Measurements from ENCODE around the gene FANCG. TPM values are rescaled to one million over a fixed set of nuclear protein-coding genes. Genes with fewer than 3 reads are reported as not detected.

FANCG gene
- total and polyA plus RNA-seq, 2 of the 8 experiments (the other 6 are each of a cell fraction or from before 2014, with no cell fraction given): 66.6 to 87.1 TPM

- no peak for TF ChIP-seq CBX8 (IDR thresholded peaks at IDR 0.05; ENCODE audit: borderline replicate concordance, low read depth, low read length)
- no peak for TF ChIP-seq POLR2A (IDR thresholded peaks at IDR 0.05; ENCODE audit: control extremely low read depth in 1 of 2, low read depth in 2 of 2, low read length in 2 of 2)
- no peak for TF ChIP-seq RAD21 (IDR thresholded peaks at IDR 0.05 in 1 of 2, conservative IDR thresholded peaks at IDR 0.05 in 1 of 2; ENCODE audit: low read depth in 2 of 2, low read length in 2 of 2)
- TF ChIP-seq SIRT6 (IDR thresholded peaks at IDR 0.05; ENCODE audit: low read length): no peak
- 0 out of 2 replicates have a peak, but pooled peaks cover 2% of the 10 kb centered on the region for H3K23me2 ChIP-seq (ENCODE audit: low read depth, low read length)
- no peak overlapping the region for H3K18ac ChIP-seq (ENCODE audit: extremely low read depth, low read length)
- no peak overlapping the region for H2BK20ac ChIP-seq (ENCODE audit: low read length)
- DNase-seq (ENCODE audit: low read depth in 1 of 2, low spot score in 2 of 2): no peak
- H3K4me1 ChIP-seq (replicated peaks in 1 of 4; ENCODE audit: control insufficient read depth in 3 of 4, insufficient read depth in 4 of 4, low read length in 3 of 4): no peaks in the 10 kb centered on the region
- no peak overlapping the region for H4K8ac ChIP-seq (ENCODE audit: extremely low read depth, insufficient read depth, low read length)
- H2BK15ac ChIP-seq (ENCODE audit: low read length): no peak overlapping the region
- H3K9ac ChIP-seq (replicated peaks in 1 of 4; ENCODE audit: extremely low read depth in 1 of 4, low read depth in 3 of 4, low read length in 3 of 4): no peak overlapping the region
- H4K5ac ChIP-seq (ENCODE audit: insufficient read length, low read depth, low read length): no peak overlapping the region
- no peaks in the 10 kb centered on the region for H3K9me3 ChIP-seq (ENCODE audit: insufficient read depth in 2 of 2, low read depth in 1 of 2, low read length in 1 of 2)
- no peak overlapping the region for H2BK12ac ChIP-seq (ENCODE audit: low read depth, low read length)
- H3K4me2 ChIP-seq (ENCODE audit: insufficient read depth in 1 of 2, low read depth in 2 of 2, low read length in 2 of 2): no peak overlapping the region
- peaks cover 7 to 29% (median 22%) of the 10 kb centered on the region in 4 experiments; a peak in 7 of 8 replicates for H3K36me3 ChIP-seq (ENCODE audit: control insufficient read depth in 2 of 4, insufficient read depth in 4 of 4, low read length in 3 of 4)
- H3K4me3 ChIP-seq (ENCODE audit: extremely low read depth in 1 of 4, insufficient read depth in 2 of 4, low read depth in 3 of 4, low read length in 4 of 4): no peak overlapping the region
- H3K14ac ChIP-seq (ENCODE audit: insufficient read length): no peak overlapping the region
- WGBS, 2 experiments (ENCODE audit: extremely low coverage in 1 of 2, insufficient coverage in 1 of 2, insufficient read length in 1 of 2, insufficient replicate concordance in 2 of 2, low coverage in 1 of 2, low lambda C conversion rate in 2 of 2, missing lambda C conversion rate in 1 of 2): 86% methylated on average over 2 of the region's 2 CpGs; no CpG with 5 or more reads in 1 of the 2 experiments
- H3K27ac ChIP-seq (ENCODE audit: low read depth, low read length): no peak overlapping the region
- H3K23ac ChIP-seq (ENCODE audit: insufficient read length): no peak overlapping the region
- H4K20me1 ChIP-seq (replicated peaks in 1 of 2; ENCODE audit: control insufficient read depth in 1 of 2, insufficient read depth in 2 of 2, low read length in 2 of 2): no peaks in the 10 kb centered on the region
- no peak overlapping the region for H2AFZ ChIP-seq (ENCODE audit: low read length)
- FAIRE-seq: no peak
- CTCF ChIA-PET (ENCODE audit: partially characterized antibody): no interaction called here
- no peaks in the 10 kb centered on the region; the same call in 1 of the 2 replicates for H3K79me1 ChIP-seq (ENCODE audit: low read depth, low read length)
- no peak overlapping the region for H3K56ac ChIP-seq (replicated peaks; ENCODE audit: insufficient read length, low read depth, low read length)
- H4K91ac ChIP-seq (replicated peaks; ENCODE audit: insufficient read length, low read length): no peak overlapping the region
- POLR2A ChIA-PET (ENCODE audit: partially characterized antibody): interaction anchor here (0.9 to 3.5 kb wide), 2 partner anchors 9 to 13 kb away, joined by 3 to 22 read pairs; partner anchors contain the start of gene STOML2
- no peaks in the 10 kb centered on the region for H3K27me3 ChIP-seq (replicated peaks in 1 of 4; ENCODE audit: control insufficient read depth in 3 of 4, extremely low read depth in 1 of 4, insufficient read depth in 3 of 4, low read length in 3 of 4)
- H3K4ac ChIP-seq (replicated peaks; ENCODE audit: insufficient read length, low read depth, low read length): no peak overlapping the region
- no peak overlapping the region for H2BK5ac ChIP-seq (ENCODE audit: low read depth, low read length)
- no peak overlapping the region for H2AK5ac ChIP-seq (ENCODE audit: low read depth, low read length)
- no peaks in the 10 kb centered on the region for H3K79me2 ChIP-seq (ENCODE audit: control insufficient read depth in 1 of 2, insufficient read depth in 2 of 2, low read length in 2 of 2)
- no peak overlapping the region for H2BK120ac ChIP-seq (replicated peaks; ENCODE audit: low read depth, low read length)
Observed at GRCh38 chr9:35089434-35089833, 9.7 kb upstream of the FANCG start.

All from H1 (cell line).